HL-60 (cell line): ENCODE data around the gene PPP4R3B.

Experiments used
- DNase-seq, 2 experiments: peaks; one replicate each; pipeline ENCODE4 v3.0.0-alpha.2; 2010 to 2020; ENCODE audit warnings: low read depth in 1 of 2, low spot score in 1 of 2
- H3K27ac ChIP-seq: fragments of 250-450 bp; sonication (Bioruptor Pico); replicated peaks from 2 replicates; pipeline ENCODE4 v1.5.1; 2020; ENCODE audit warnings: mild to moderate bottlenecking, moderate library complexity
- H3K27me3 ChIP-seq: fragments of 250-450 bp; sonication (Bioruptor Pico); 2 replicates; pipeline ENCODE4 v1.5.1; 2021; ENCODE audit warnings: mild to moderate bottlenecking, moderate library complexity; ENCODE audit not compliant: insufficient read depth, poor library complexity, severe bottlenecking
- H3K4me3 ChIP-seq: replicated peaks from 2 replicates; pipeline ENCODE4 v1.5.1; 2011; ENCODE audit warnings: mild to moderate bottlenecking, control low read depth, low read length; ENCODE audit not compliant: insufficient read depth
- POLR2AphosphoS5 ChIP-seq: IDR thresholded peaks from 2 replicates; pipeline ENCODE4 v1.6.1; 2012; ENCODE audit warnings: low read depth
- SPI1 ChIP-seq: IDR thresholded peaks from 2 replicates; pipeline ENCODE4 v1.6.1; 2012; ENCODE audit warnings: low read depth, mild to moderate bottlenecking, borderline replicate concordance
- TF ChIP-seq, protein P1 (sequence below): IDR thresholded peaks from 2 replicates; pipeline ENCODE4 v1.6.1; 2012; ENCODE audit warnings: low read depth; ENCODE audit not compliant: insufficient replicate concordance

The PPP4R3B gene

DNA sequence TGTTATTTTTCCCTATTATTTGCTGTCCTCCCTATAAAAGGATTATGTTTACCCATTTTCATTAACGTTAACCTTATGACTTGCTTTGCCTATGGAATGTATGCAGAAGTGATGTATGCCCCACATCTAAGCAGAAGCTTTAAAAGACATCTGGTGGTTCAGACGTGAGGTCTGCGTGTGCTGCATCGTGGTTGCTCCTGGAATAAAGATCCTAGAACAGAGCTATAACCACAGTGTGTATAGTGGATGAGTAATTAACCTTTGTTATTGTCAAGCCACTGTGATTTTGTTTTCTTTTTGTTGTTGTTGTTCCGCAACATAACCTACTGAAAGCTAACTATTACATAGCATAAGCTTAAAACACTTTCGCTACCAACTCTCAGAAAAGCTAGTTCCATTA, 118.8 kb downstream of the PPP4R3B start:
- no peaks in the 10 kb centered on the region for H3K27me3 ChIP-seq
- H3K4me3 ChIP-seq, result no peak overlapping the region
- DNase-seq, result no peak
- TF ChIP-seq SPI1 (no peak), POLR2AphosphoS5 (no peak)
- TF ChIP-seq, protein P1, sequence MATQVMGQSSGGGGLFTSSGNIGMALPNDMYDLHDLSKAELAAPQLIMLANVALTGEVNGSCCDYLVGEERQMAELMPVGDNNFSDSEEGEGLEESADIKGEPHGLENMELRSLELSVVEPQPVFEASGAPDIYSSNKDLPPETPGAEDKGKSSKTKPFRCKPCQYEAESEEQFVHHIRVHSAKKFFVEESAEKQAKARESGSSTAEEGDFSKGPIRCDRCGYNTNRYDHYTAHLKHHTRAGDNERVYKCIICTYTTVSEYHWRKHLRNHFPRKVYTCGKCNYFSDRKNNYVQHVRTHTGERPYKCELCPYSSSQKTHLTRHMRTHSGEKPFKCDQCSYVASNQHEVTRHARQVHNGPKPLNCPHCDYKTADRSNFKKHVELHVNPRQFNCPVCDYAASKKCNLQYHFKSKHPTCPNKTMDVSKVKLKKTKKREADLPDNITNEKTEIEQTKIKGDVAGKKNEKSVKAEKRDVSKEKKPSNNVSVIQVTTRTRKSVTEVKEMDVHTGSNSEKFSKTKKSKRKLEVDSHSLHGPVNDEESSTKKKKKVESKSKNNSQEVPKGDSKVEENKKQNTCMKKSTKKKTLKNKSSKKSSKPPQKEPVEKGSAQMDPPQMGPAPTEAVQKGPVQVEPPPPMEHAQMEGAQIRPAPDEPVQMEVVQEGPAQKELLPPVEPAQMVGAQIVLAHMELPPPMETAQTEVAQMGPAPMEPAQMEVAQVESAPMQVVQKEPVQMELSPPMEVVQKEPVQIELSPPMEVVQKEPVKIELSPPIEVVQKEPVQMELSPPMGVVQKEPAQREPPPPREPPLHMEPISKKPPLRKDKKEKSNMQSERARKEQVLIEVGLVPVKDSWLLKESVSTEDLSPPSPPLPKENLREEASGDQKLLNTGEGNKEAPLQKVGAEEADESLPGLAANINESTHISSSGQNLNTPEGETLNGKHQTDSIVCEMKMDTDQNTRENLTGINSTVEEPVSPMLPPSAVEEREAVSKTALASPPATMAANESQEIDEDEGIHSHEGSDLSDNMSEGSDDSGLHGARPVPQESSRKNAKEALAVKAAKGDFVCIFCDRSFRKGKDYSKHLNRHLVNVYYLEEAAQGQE, result no peak
- H3K27ac ChIP-seq, result no peak overlapping the region
